Uterus (tissue), 4 donors: ENCODE measurements around the gene RIBC2. TPM values are rescaled to one million over a fixed set of nuclear protein-coding genes. Genes with fewer than 3 reads are reported as not detected.

ENCODE experiments used
- DNase-seq, 2 donors: peaks; one replicate each; pipeline ENCODE4 v3.0.0-alpha.2; 2019 to 2020
- H3K27ac ChIP-seq, 2 donors: fragments of 200-600 bp; sonication (generic); 1 replicate in 1 of 2; 2 replicates in 1 of 2; pipeline ENCODE4 v1.5.1; 2016 to 2018
- H3K27me3 ChIP-seq, 2 donors: fragments of 200-600 bp; sonication (generic); one replicate each; pipeline ENCODE4 v1.5.1; 2018 to 2019; ENCODE audit warnings: control low read depth in 1 of 2
- H3K36me3 ChIP-seq, 2 donors: fragments of 200-600 bp; sonication (generic); one replicate each; pipeline ENCODE4 v1.5.1; 2019; ENCODE audit warnings: control low read depth in 1 of 2
- H3K4me1 ChIP-seq, 2 donors: fragments of 200-600 bp; sonication (generic); one replicate each; pipeline ENCODE4 v1.5.1; 2018 to 2019; ENCODE audit warnings: control low read depth in 1 of 2
- H3K4me3 ChIP-seq, 2 donors: fragments of 200-600 bp; sonication (generic); 1 replicate in 1 of 2; 2 replicates in 1 of 2; pipeline ENCODE4 v1.5.1; 2018 to 2019; ENCODE audit warnings: mild to moderate bottlenecking in 1 of 2
- H3K9me3 ChIP-seq, 2 donors: fragments of 200-600 bp; sonication (generic); one replicate each; pipeline ENCODE4 v1.5.1; 2019; ENCODE audit warnings: control low read depth in 1 of 2
- CTCF ChIP-seq, 4 experiments: fragments of 200-600 bp in 2 of 4; fragments of 450-650 bp in 2 of 4; sonication (generic) in 2 of 4; IDR thresholded peaks; one replicate each; pipeline ENCODE4 v1.5.1; 2016 to 2019; ENCODE audit warnings: antibody characterized with exemption in 4 of 4, mild to moderate bottlenecking in 2 of 4, moderate library complexity in 1 of 4
- POLR2A ChIP-seq, 2 donors: fragments of 450-650 bp; IDR thresholded peaks; one replicate each; pipeline ENCODE4 v1.6.1; 2016; ENCODE audit warnings: antibody characterized with exemption in 2 of 2, mild to moderate bottlenecking in 1 of 2, moderate library complexity in 1 of 2
- intact Hi-C: fragments of 100-400 bp; cut with DNase I; formaldehyde crosslinking; loops from one replicate; pipeline ENCODE4 v1.15.1; 2023; ENCODE audit warnings: low total_unique reads
- total RNA-seq, 4 donors: library from RNA; depleted of rRNA in 3 of 4; stranded (reverse); fragments of >200 nt in 3 of 4; gene quantifications; one replicate each; pipeline versions ENCODE4 v1.1.0 to v1.2.4, GENCODE V29; 2014 to 2023
- donor health status: DM: yes; HTN: yes; CAD: no.

The RIBC2 gene
- total RNA-seq, 4 donors from 2014 or later: 2.4 to 3.9 TPM; not detected in 2

- no peak for DNase-seq
- no peak overlapping the region for H3K27ac ChIP-seq
These were observed 11.0 kb upstream of the RIBC2 start for GRCh38 chr22:45402466-45402985.

GRCh38 chr22:45407793-45408192 is 5.7 kb upstream of the RIBC2 start:
- TF ChIP-seq CTCF (IDR thresholded peaks at IDR 0.05) (no peak), POLR2A (IDR thresholded peaks at IDR 0.05) (no peak)
- Histone ChIP-seq H3K36me3 (no peaks in the 10 kb centered on the region), H3K4me3 (no peak overlapping the region), H3K4me1 (no peaks in the 10 kb centered on the region), H3K27me3 (no peaks in the 10 kb centered on the region), H3K27ac (no peak overlapping the region), H3K9me3 (no peaks in the 10 kb centered on the region)
- no peak for DNase-seq
- intact Hi-C loops: no loop called here

More at GRCh38 chr22:45402466-45402985, 11.0 kb upstream of the RIBC2 start:
- H3K4me1 ChIP-seq: no peaks in the 10 kb centered on the region
- TF ChIP-seq CTCF (IDR thresholded peaks at IDR 0.05): no peak
- TF ChIP-seq POLR2A (IDR thresholded peaks at IDR 0.05): no peak
- no peaks in the 10 kb centered on the region for H3K36me3 ChIP-seq
- intact Hi-C loops: no loop called here
- no peak overlapping the region for H3K4me3 ChIP-seq
- H3K27me3 ChIP-seq: no peaks in the 10 kb centered on the region
- H3K9me3 ChIP-seq: no peaks in the 10 kb centered on the region

- no peaks in the 10 kb centered on the region for H3K36me3 ChIP-seq
- TF ChIP-seq CTCF (IDR thresholded peaks at IDR 0.05) (no peak), POLR2A (IDR thresholded peaks at IDR 0.05) (no peak)
- no peaks in the 10 kb centered on the region for H3K9me3 ChIP-seq
- H3K27me3 ChIP-seq: no peaks in the 10 kb centered on the region
- no peak overlapping the region for H3K4me3 ChIP-seq
- H3K27ac ChIP-seq: no peak overlapping the region
- peaks cover 0 to 6% of the 10 kb centered on the region in 2 donors for H3K4me1 ChIP-seq
- DNase-seq: no peak
- intact Hi-C loops: no loop called here
These were observed 503 bp upstream of the RIBC2 start for GRCh38 chr22:45413013-45413367.

- Histone ChIP-seq H3K36me3 (no peaks in the 10 kb centered on the region), H3K4me3 (no peak overlapping the region), H3K27ac (no peak overlapping the region), H3K4me1 (peaks cover 0 to 3% of the 10 kb centered on the region in 2 donors), H3K27me3 (no peaks in the 10 kb centered on the region), H3K9me3 (no peaks in the 10 kb centered on the region)
- DNase-seq: no peak
- TF ChIP-seq CTCF (IDR thresholded peaks at IDR 0.05) (no peak), POLR2A (IDR thresholded peaks at IDR 0.05) (no peak)
- intact Hi-C loops: no loop called here
These were observed 4.7 kb downstream of the RIBC2 start for GRCh38 chr22:45418056-45418769.

GRCh38 chr22:45418770-45419138 is 5.3 kb downstream of the RIBC2 start:
- Histone ChIP-seq H3K9me3 (no peaks in the 10 kb centered on the region), H3K4me1 (no peaks in the 10 kb centered on the region), H3K27ac (no peak overlapping the region), H3K27me3 (no peaks in the 10 kb centered on the region), H3K36me3 (no peaks in the 10 kb centered on the region), H3K4me3 (no peak overlapping the region)
- no peak for DNase-seq
- intact Hi-C loops: no loop called here
- TF ChIP-seq POLR2A (IDR thresholded peaks at IDR 0.05) (no peak), CTCF (IDR thresholded peaks at IDR 0.05) (no peak)
